Astrocyte of the cerebellum (primary cell): Measurements from ENCODE around the gene SHC4.

ENCODE experiments used
- DNase-seq: peaks from one replicate; pipeline ENCODE4 v3.0.0-alpha.2; 2011; ENCODE audit warnings: low read depth
- H3K4me3 ChIP-seq: 2 replicates; pipeline ENCODE4 v1.5.1; 2011; ENCODE audit warnings: mild to moderate bottlenecking, low read depth, low read length, moderate library complexity
- CTCF ChIP-seq: IDR thresholded peaks from 2 replicates; pipeline ENCODE4 v1.5.1; 2012; ENCODE audit warnings: low read length, low read depth, moderate library complexity, mild to moderate bottlenecking; ENCODE audit errors: missing control alignments
- in situ Hi-C: cut with HindIII; loops from 2 replicates; pipeline ENCODE4 v1.10.0; 2017; ENCODE audit warnings: low sequenced_read_pairs

Gene SHC4

GRCh38 chr15:48851956-48852355, 111.8 kb downstream of the SHC4 start:
- no peak for DNase-seq
- no peak for TF ChIP-seq CTCF
- H3K4me3 ChIP-seq = no peak overlapping the region
- in situ Hi-C loops = no loop called here

- TF ChIP-seq CTCF = no peak
- no peak overlapping the region for H3K4me3 ChIP-seq
- no peak for DNase-seq
- in situ Hi-C loops = no loop called here
Measured at GRCh38 chr15:48850648-48851047, 113.1 kb downstream of the SHC4 start.

- H3K4me3 ChIP-seq = no peak overlapping the region
- in situ Hi-C loops = no loop called here
- TF ChIP-seq CTCF = no peak
- DNase-seq = no peak
Measured at GRCh38 chr15:48845123-48845522, 118.6 kb downstream of the SHC4 start.

- no peak for DNase-seq
- in situ Hi-C loops = no loop called here
- no peak overlapping the region for H3K4me3 ChIP-seq
- no peak for TF ChIP-seq CTCF
Measured at GRCh38 chr15:48842501-48842900, 121.2 kb downstream of the SHC4 start.

GRCh38 chr15:48834756-48835155, 129.0 kb downstream of the SHC4 start:
- no peak overlapping the region for H3K4me3 ChIP-seq
- in situ Hi-C loops = no loop called here
- TF ChIP-seq CTCF = no peak
- no peak for DNase-seq

GRCh38 chr15:48833526-48834239, 130.0 kb downstream of the SHC4 start:
- in situ Hi-C loops = no loop called here
- no peak for DNase-seq
- no peak overlapping the region for H3K4me3 ChIP-seq
- TF ChIP-seq CTCF = no peak

GRCh38 chr15:48832648-48833047, 131.1 kb downstream of the SHC4 start:
- no peak for TF ChIP-seq CTCF
- no peak for DNase-seq
- H3K4me3 ChIP-seq = no peak overlapping the region
- in situ Hi-C loops = no loop called here
